Vagina (tissue), 2 donors: Measurements from ENCODE around the gene CCNL1. TPM values are rescaled to one million over a fixed set of nuclear protein-coding genes. Genes with fewer than 3 reads are reported as not detected.
"Not testable (repeated sequence)": the region's sequence is repeated elsewhere in the genome, so short reads cannot be mapped to it uniquely, and the experiment has no call there.

ENCODE experiments used
- DNase-seq, 2 donors: peaks; one replicate each; pipeline ENCODE4 v3.0.0-alpha.2; 2017; ENCODE audit errors: extremely low spot score in 2 of 2
- H3K27ac ChIP-seq: fragments of 200-600 bp; sonication (generic); one replicate; pipeline ENCODE4 v1.5.1; 2019
- H3K27me3 ChIP-seq: fragments of 200-600 bp; sonication (generic); one replicate; pipeline ENCODE4 v1.5.1; 2019
- H3K36me3 ChIP-seq, 2 donors: fragments of 200-600 bp; sonication (generic); one replicate each; pipeline ENCODE4 v1.5.1; 2017 to 2019
- H3K4me1 ChIP-seq: fragments of 200-600 bp; sonication (generic); one replicate; pipeline ENCODE4 v1.5.1; 2019
- H3K4me3 ChIP-seq, 2 donors: fragments of 200-600 bp; sonication (generic); 1 replicate in 1 of 2; 2 replicates in 1 of 2; pipeline ENCODE4 v1.5.1; 2016 to 2019
- H3K9me3 ChIP-seq: fragments of 200-600 bp; sonication (generic); one replicate; pipeline ENCODE4 v1.5.1; 2019
- CTCF ChIP-seq, 3 experiments: fragments of 450-650 bp in 2 of 3; fragments of 200-600 bp in 1 of 3; sonication (generic) in 1 of 3; IDR thresholded peaks; one replicate each; pipeline ENCODE4 v1.5.1; 2017 to 2019; ENCODE audit warnings: antibody characterized with exemption in 3 of 3, mild to moderate bottlenecking in 2 of 3, moderate library complexity in 2 of 3
- POLR2A ChIP-seq, 2 donors: fragments of 450-650 bp; IDR thresholded peaks; one replicate each; pipeline ENCODE4 v1.6.1; 2017; ENCODE audit warnings: antibody characterized with exemption in 2 of 2, mild to moderate bottlenecking in 2 of 2, moderate library complexity in 2 of 2
- POLR2AphosphoS5 ChIP-seq, 2 donors: sonication (generic); formaldehyde crosslinking; IDR thresholded peaks; one replicate each; pipeline ENCODE4 v1.9.0; 2017; ENCODE audit warnings: antibody characterized with exemption in 2 of 2, mild to moderate bottlenecking in 2 of 2, low read depth in 1 of 2; ENCODE audit not compliant: insufficient read depth in 1 of 2
- intact Hi-C: fragments of 100-400 bp; cut with DNase I; formaldehyde crosslinking; loops from one replicate; pipeline ENCODE4 v1.15.1; 2023
- total RNA-seq: library from RNA; depleted of rRNA; stranded (reverse); fragments of >200 nt; gene quantifications from one replicate; pipeline ENCODE4 v1.2.3, GENCODE V29; 2016

CCNL1 gene
- total RNA-seq, 1 donor from 2014 or later: 269 TPM

GRCh38 chr3:157104928-157105652 lies 54.9 kb downstream of the CCNL1 start:
- H3K4me3 ChIP-seq: no peak overlapping the region
- H3K27ac ChIP-seq: peak overlapping the region; percentile 68
- no peaks in the 10 kb centered on the region for H3K36me3 ChIP-seq
- TF ChIP-seq POLR2AphosphoS5 (IDR thresholded peaks at IDR 0.05; ENCODE audit: insufficient read depth in 1 of 2, low read depth in 1 of 2): no peak
- TF ChIP-seq POLR2A (IDR thresholded peaks at IDR 0.05): no peak
- no peak for TF ChIP-seq CTCF (IDR thresholded peaks at IDR 0.05)
- H3K27me3 ChIP-seq: no peaks in the 10 kb centered on the region
- no peak for DNase-seq
- peaks cover 48% of the 10 kb centered on the region for H3K4me1 ChIP-seq
- H3K9me3 ChIP-seq: no peaks in the 10 kb centered on the region
- intact Hi-C loops: no loop called here

GRCh38 chr3:157104521-157104920 lies 55.4 kb downstream of the CCNL1 start:
- DNase-seq: no peak
- Histone ChIP-seq H3K4me3 (no peak overlapping the region), H3K27me3 (no peaks in the 10 kb centered on the region), H3K27ac (peak overlapping the region; percentile 68), H3K4me1 (peaks cover 48% of the 10 kb centered on the region), H3K36me3 (no peaks in the 10 kb centered on the region), H3K9me3 (no peaks in the 10 kb centered on the region)
- intact Hi-C loops: no loop called here
- TF ChIP-seq POLR2AphosphoS5 (IDR thresholded peaks at IDR 0.05; ENCODE audit: insufficient read depth in 1 of 2, low read depth in 1 of 2) (peak; percentile 27 to 88), POLR2A (IDR thresholded peaks at IDR 0.05) (no peak)

GRCh38 chr3:157103860-157104259 lies 56.1 kb downstream of the CCNL1 start:
- intact Hi-C loops: no loop called here
- H3K4me1 ChIP-seq: peaks cover 47% of the 10 kb centered on the region
- no peaks in the 10 kb centered on the region for H3K27me3 ChIP-seq
- no peak for DNase-seq
- peak overlapping the region; percentile 27 for H3K27ac ChIP-seq
- TF ChIP-seq CTCF (IDR thresholded peaks at IDR 0.05) (no peak), POLR2A (IDR thresholded peaks at IDR 0.05) (no peak), POLR2AphosphoS5 (IDR thresholded peaks at IDR 0.05; ENCODE audit: insufficient read depth in 1 of 2, low read depth in 1 of 2) (no peak)
- no peaks in the 10 kb centered on the region for H3K9me3 ChIP-seq
- H3K36me3 ChIP-seq: no peaks in the 10 kb centered on the region
- no peak overlapping the region for H3K4me3 ChIP-seq

- Histone ChIP-seq H3K36me3 (no peaks in the 10 kb centered on the region), H3K4me3 (no peak overlapping the region), H3K4me1 (peaks cover 44% of the 10 kb centered on the region), H3K27me3 (no peaks in the 10 kb centered on the region), H3K27ac (peak overlapping the region; percentile 27), H3K9me3 (no peaks in the 10 kb centered on the region)
- DNase-seq: no peak
- TF ChIP-seq CTCF (IDR thresholded peaks at IDR 0.05) (no peak), POLR2AphosphoS5 (IDR thresholded peaks at IDR 0.05; ENCODE audit: insufficient read depth in 1 of 2, low read depth in 1 of 2) (no peak), POLR2A (IDR thresholded peaks at IDR 0.05) (no peak)
- intact Hi-C loops: no loop called here
These were observed 56.7 kb downstream of the CCNL1 start for GRCh38 chr3:157103280-157103679.

GRCh38 chr3:157102595-157102994 lies 57.4 kb downstream of the CCNL1 start:
- H3K36me3 ChIP-seq, H3K27me3 ChIP-seq, intact Hi-C loops, DNase-seq, H3K4me3 ChIP-seq, H3K9me3 ChIP-seq, H3K27ac ChIP-seq: not testable (repeated sequence)
- peaks cover 44% of the 10 kb centered on the region for H3K4me1 ChIP-seq

GRCh38 chr3:157102098-157102497 lies 57.8 kb downstream of the CCNL1 start:
- H3K4me1 ChIP-seq: peaks cover 44% of the 10 kb centered on the region
- H3K27me3 ChIP-seq: no peaks in the 10 kb centered on the region
- no peak for DNase-seq
- no peak for TF ChIP-seq POLR2AphosphoS5 (IDR thresholded peaks at IDR 0.05; ENCODE audit: insufficient read depth in 1 of 2, low read depth in 1 of 2)
- no peak for TF ChIP-seq POLR2A (IDR thresholded peaks at IDR 0.05)
- TF ChIP-seq CTCF (IDR thresholded peaks at IDR 0.05): no peak
- intact Hi-C loops: no loop called here
- no peaks in the 10 kb centered on the region for H3K9me3 ChIP-seq
- H3K36me3 ChIP-seq: no peaks in the 10 kb centered on the region
- no peak overlapping the region for H3K27ac ChIP-seq
- H3K4me3 ChIP-seq: no peak overlapping the region
